Sigmoid colon (tissue), 3 donors: ENCODE results near the gene LMNTD2.

Experiments
- POLR2A ChIP-seq, 2 donors: fragments of 450-650 bp; IDR thresholded peaks; one replicate each; pipeline ENCODE4 v1.6.1; 2016; ENCODE audit warnings: antibody characterized with exemption in 2 of 2, mild to moderate bottlenecking in 2 of 2, moderate library complexity in 2 of 2
- TF ChIP-seq, protein P1 (sequence below), 4 experiments: fragments of 450-650 bp in 3 of 4; fragments of 200-600 bp in 1 of 4; IDR thresholded peaks; one replicate each; pipeline ENCODE4 v1.5.1; 2016 to 2019; ENCODE audit warnings: antibody characterized with exemption in 4 of 4, mild to moderate bottlenecking in 3 of 4, moderate library complexity in 2 of 4

- TF ChIP-seq POLR2A (IDR thresholded peaks at IDR 0.05) = no peak
- TF ChIP-seq, protein P1, sequence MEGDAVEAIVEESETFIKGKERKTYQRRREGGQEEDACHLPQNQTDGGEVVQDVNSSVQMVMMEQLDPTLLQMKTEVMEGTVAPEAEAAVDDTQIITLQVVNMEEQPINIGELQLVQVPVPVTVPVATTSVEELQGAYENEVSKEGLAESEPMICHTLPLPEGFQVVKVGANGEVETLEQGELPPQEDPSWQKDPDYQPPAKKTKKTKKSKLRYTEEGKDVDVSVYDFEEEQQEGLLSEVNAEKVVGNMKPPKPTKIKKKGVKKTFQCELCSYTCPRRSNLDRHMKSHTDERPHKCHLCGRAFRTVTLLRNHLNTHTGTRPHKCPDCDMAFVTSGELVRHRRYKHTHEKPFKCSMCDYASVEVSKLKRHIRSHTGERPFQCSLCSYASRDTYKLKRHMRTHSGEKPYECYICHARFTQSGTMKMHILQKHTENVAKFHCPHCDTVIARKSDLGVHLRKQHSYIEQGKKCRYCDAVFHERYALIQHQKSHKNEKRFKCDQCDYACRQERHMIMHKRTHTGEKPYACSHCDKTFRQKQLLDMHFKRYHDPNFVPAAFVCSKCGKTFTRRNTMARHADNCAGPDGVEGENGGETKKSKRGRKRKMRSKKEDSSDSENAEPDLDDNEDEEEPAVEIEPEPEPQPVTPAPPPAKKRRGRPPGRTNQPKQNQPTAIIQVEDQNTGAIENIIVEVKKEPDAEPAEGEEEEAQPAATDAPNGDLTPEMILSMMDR (IDR thresholded peaks at IDR 0.05) = no peak
Measured at GRCh38 chr11:589798-590197, 29.3 kb upstream of the LMNTD2 start.
